ENCODE data around the gene HDDC3.
"Not testable (repeated sequence)": the region's sequence is repeated elsewhere in the genome, so short reads cannot be mapped to it uniquely, and the experiment has no call there.

Gene HDDC3

GRCh38 chr15:90911906-90912769 lies 20.2 kb downstream of the HDDC3 start:
- TF ChIP-seq, protein P1, sequence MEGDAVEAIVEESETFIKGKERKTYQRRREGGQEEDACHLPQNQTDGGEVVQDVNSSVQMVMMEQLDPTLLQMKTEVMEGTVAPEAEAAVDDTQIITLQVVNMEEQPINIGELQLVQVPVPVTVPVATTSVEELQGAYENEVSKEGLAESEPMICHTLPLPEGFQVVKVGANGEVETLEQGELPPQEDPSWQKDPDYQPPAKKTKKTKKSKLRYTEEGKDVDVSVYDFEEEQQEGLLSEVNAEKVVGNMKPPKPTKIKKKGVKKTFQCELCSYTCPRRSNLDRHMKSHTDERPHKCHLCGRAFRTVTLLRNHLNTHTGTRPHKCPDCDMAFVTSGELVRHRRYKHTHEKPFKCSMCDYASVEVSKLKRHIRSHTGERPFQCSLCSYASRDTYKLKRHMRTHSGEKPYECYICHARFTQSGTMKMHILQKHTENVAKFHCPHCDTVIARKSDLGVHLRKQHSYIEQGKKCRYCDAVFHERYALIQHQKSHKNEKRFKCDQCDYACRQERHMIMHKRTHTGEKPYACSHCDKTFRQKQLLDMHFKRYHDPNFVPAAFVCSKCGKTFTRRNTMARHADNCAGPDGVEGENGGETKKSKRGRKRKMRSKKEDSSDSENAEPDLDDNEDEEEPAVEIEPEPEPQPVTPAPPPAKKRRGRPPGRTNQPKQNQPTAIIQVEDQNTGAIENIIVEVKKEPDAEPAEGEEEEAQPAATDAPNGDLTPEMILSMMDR (IDR thresholded peaks at IDR 0.05; ENCODE audit: low read depth, low read length) = no peak
- in situ Hi-C loops (cut with HindIII; ENCODE audit: low sequenced_read_pairs) = no loop called here
- no peak overlapping the region for H3K4me3 ChIP-seq (ENCODE audit: low read depth, low read length)
- no peak for DNase-seq (ENCODE audit: low read depth, low spot score)

DNA sequence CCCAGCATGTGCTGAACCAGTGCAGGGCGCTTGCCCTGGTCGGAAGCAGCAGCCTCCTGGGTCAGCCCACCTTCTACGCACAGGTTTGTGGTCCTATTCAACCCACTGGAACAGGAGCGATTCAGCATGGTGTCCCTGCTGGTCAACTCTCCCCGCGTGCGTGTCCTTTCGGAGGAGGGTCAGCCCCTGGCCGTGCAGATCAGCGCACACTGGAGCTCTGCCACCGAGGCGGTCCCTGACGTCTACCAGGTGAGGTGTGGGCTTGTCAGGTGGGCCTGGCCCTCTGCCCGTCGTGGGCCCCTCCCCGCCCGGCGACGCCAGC lies 21.1 kb downstream of the HDDC3 start:
- H3K4me3 ChIP-seq (ENCODE audit: low read depth, low read length) = no peak overlapping the region
- no peak for DNase-seq (ENCODE audit: low read depth, low spot score)
- TF ChIP-seq, protein P1 (IDR thresholded peaks at IDR 0.05; ENCODE audit: low read depth, low read length) = no peak
- in situ Hi-C loops (cut with HindIII; ENCODE audit: low sequenced_read_pairs) = no loop called here

DNA sequence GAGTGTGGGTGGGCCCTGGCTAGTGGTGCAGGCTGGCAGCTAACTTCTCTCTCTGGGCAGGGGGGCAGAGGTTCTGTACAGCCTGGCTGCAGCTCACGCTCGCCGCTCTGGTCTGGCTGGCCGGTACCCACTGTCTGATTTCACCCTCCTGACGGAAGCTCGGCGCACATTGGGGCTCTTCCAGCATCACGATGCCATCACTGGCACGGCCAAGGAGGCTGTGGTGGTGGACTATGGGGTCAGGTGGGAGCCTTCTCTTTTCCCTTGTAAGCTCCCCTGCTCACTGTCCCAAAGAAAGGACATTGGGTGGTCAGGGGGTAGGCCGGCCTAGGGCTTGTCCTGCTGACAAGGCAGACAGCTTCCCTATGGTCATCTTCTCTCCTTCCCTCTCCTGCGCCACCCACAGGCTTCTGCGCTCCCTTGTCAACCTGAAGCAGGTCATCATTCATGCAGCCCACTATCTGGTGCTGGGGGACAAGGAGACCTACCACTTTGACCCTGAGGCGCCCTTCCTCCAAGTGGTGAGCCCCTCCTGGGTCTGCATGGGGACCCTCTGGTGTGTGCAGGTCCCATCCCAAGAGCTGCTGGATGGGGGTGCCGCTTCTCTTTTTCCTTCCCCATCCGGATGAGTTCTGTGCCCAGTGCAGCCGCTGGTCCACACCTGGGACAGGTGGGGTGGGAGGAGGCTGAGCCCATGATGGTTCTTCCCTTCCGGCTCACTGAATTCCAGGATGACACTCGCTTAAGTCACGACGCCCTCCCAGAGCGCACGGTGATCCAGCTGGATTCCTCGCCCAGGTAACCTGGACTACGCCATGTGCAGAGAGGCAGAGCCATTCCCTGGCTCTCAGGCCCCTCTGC lies 21.7 kb downstream of the HDDC3 start:
- TF ChIP-seq, protein P1 (IDR thresholded peaks at IDR 0.05; ENCODE audit: low read depth, low read length) = no peak
- in situ Hi-C loops (cut with HindIII; ENCODE audit: low sequenced_read_pairs) = no loop called here
- no peak overlapping the region for H3K4me3 ChIP-seq (ENCODE audit: low read depth, low read length)
- DNase-seq (ENCODE audit: low read depth, low spot score) = no peak

DNA sequence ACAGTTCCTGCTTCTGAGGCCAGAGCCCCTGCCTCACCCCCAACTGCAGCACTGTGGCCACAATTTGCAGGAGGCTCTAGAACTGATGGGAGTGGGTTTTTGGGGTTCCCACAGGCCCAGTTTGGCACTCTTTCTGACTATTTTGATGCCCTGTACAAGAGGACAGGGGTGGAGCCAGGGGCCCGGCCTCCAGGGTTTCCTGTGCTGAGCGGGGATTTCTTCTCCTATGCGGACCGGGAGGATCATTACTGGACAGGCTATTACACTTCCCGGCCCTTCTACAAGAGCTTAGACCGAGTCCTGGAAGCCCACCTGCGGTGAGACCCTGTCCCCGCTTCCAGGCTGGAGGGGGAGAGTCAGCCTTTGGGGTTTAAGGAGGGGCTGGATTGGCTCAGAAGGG lies 22.4 kb downstream of the HDDC3 start:
- no peak for DNase-seq (ENCODE audit: low read depth, low spot score)
- TF ChIP-seq, protein P1 (IDR thresholded peaks at IDR 0.05; ENCODE audit: low read depth, low read length) = no peak
- in situ Hi-C loops (cut with HindIII; ENCODE audit: low sequenced_read_pairs) = no loop called here
- H3K4me3 ChIP-seq (ENCODE audit: low read depth, low read length) = no peak overlapping the region

GRCh38 chr15:90909449-90909848 lies 22.9 kb downstream of the HDDC3 start:
- in situ Hi-C loops (cut with HindIII; ENCODE audit: low sequenced_read_pairs); DNase-seq (ENCODE audit: low read depth, low spot score); H3K4me3 ChIP-seq (ENCODE audit: low read depth, low read length): not testable (repeated sequence)

DNA sequence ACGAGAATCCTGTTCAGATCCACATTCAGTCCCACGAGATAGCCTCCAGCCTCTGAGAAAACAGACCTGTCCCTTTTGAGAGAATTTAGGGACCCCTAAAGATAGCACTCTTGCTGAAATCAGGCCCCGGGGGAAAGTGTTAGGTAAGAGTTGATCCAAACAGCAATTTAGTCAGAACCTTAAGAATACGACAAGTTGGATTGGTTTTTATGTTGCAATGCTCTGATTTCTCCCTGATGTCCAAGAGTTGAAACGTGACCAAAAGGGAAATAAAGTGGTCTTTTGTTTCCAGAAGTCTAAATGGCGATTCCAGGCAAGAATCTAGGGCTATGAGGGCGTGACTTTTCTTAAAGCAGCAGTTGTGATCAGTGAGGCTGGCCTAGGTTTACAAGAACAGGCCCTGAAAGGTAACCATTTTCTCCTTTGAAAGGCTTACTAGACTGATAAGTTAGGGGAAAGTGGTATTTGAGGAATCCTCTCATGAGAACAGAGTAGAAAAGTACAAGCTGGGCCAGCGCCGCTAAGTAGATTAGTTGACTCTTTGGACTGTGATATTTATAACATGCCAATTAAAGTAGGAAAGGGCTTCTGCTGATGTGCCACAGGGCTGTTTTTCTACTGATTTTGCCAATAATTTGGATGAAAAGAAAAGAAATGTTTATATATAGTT lies 24.4 kb downstream of the HDDC3 start:
- TF ChIP-seq, protein P1 (IDR thresholded peaks at IDR 0.05; ENCODE audit: low read depth, low read length) = no peak
- in situ Hi-C loops (cut with HindIII; ENCODE audit: low sequenced_read_pairs) = no loop called here
- H3K4me3 ChIP-seq (ENCODE audit: low read depth, low read length) = no peak overlapping the region
- no peak for DNase-seq (ENCODE audit: low read depth, low spot score)
